Upper lobe of left lung (tissue), 4 donors: ENCODE results near the gene SERTAD2.

Source experiments
- POLR2A ChIP-seq, 4 donors: fragments of 450-650 bp; IDR thresholded peaks; one replicate each; pipeline ENCODE4 v1.5.1; 2016 to 2017; ENCODE audit warnings: antibody characterized with exemption in 4 of 4, mild to moderate bottlenecking in 2 of 4
- POLR2AphosphoS5 ChIP-seq, 2 donors: sonication (generic); formaldehyde crosslinking; IDR thresholded peaks; one replicate each; pipeline ENCODE4 v1.5.1; 2017; ENCODE audit warnings: antibody characterized with exemption in 2 of 2
- TF ChIP-seq, protein P1 (sequence below), 6 experiments: fragments of 450-650 bp in 4 of 6; fragments of 200-600 bp in 2 of 6; sonication (generic) in 2 of 6; IDR thresholded peaks; one replicate each; pipeline ENCODE4 v1.5.1; 2016 to 2019; ENCODE audit warnings: antibody characterized with exemption in 6 of 6

DNA sequence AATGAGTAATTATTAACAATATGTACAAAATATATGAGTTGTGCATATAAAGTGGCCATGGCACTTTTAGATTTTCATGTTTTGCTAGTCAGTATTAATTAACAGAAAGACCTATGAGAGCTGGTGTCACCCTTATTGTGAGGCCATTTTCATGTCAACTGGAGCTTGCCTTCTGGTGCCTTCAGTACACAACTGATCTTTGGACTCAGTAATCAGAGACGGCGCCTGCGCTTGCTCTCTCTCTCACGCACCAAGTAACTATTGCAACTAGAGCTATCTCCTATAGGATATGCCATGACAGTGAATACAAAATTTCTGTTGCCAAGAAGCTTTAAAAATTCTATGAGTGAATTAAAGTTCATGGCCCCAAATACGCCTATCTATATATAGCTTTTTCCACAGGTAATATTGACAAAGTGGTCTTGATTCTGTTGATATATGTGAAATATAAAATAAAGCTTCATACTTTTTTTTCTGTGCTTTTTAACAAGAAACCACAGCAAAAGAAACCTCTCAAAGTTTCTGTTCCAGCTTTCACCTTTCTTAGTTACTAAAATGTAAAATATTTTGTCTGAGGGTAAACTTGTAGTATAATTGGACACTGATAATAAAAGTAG lies 2.9 kb downstream of the SERTAD2 start:
- TF ChIP-seq, protein P1, sequence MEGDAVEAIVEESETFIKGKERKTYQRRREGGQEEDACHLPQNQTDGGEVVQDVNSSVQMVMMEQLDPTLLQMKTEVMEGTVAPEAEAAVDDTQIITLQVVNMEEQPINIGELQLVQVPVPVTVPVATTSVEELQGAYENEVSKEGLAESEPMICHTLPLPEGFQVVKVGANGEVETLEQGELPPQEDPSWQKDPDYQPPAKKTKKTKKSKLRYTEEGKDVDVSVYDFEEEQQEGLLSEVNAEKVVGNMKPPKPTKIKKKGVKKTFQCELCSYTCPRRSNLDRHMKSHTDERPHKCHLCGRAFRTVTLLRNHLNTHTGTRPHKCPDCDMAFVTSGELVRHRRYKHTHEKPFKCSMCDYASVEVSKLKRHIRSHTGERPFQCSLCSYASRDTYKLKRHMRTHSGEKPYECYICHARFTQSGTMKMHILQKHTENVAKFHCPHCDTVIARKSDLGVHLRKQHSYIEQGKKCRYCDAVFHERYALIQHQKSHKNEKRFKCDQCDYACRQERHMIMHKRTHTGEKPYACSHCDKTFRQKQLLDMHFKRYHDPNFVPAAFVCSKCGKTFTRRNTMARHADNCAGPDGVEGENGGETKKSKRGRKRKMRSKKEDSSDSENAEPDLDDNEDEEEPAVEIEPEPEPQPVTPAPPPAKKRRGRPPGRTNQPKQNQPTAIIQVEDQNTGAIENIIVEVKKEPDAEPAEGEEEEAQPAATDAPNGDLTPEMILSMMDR (IDR thresholded peaks at IDR 0.05) = no peak
- no peak for TF ChIP-seq POLR2AphosphoS5 (IDR thresholded peaks at IDR 0.05)
- TF ChIP-seq POLR2A (IDR thresholded peaks at IDR 0.05) = no peak
